HG03135 (cell line): ENCODE results near the gene PAPLN.
A peak's percentile ranks its signal among the peaks of the same experiment; 100 is the strongest.

ENCODE experiments used
- ATAC-seq: cut with Tn5 transposase; IDR thresholded peaks from one replicate; pipeline ENCODE4 v1.9.1; 2021; ENCODE audit warnings: mild to moderate bottlenecking, moderate library complexity; ENCODE audit not compliant: unreplicated experiment

The PAPLN gene

DNA sequence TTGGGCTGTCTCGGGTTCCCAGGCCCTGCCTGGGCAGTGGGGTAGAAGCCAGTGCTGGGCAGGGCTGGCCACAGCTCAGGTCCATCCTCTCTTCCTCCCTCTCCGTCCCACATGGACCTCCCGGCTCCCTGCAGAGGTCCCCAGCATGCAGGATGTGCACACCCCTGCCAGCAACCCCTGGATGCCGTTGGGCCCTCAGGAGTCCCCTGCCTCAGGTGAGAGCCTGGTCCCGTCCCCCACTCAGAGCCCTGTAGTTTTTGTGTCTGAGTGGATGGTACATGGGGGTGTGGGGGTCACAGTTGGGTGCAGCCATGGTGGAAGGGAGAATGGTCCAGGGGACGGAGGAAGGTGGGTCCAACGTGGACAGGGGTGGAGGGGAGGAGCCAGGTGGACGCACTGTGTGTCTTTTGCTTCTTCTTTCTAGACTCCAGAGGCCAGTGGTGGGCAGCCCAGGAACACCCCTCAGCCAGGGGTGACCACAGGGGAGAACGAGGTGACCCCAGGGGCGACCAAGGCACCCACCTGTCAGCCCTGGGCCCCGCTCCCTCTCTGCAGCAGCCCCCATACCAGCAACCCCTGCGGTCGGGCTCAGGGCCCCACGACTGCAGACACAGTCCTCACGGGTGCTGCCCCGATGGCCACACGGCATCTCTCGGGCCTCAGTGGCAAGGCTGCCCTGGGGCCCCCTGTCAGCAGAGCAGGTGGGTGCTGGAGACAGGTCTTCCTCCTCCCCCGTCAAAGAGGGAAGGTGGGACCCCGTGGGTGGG, 21.7 kb downstream of the PAPLN start:
- no peak for ATAC-seq

DNA sequence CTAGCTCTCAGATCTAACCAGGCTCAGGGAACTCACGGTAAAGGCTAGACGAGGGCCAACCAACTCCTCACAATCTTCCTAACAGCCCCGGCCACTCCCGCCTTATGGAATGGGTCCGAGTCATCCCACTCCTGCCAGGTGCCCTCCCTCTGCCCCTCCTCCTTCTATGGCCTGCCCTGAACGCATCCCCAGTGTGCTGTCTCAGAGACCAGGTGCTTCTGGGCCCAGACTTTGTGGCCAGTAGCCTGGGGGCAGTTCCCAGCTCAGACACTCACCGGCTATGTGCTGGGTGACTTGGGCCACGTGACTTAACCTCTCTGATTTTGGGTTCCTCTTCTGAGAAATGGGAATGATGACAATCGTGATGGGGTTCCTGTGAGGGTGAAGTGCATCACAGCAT, 22.5 kb downstream of the PAPLN start:
- ATAC-seq = no peak

DNA sequence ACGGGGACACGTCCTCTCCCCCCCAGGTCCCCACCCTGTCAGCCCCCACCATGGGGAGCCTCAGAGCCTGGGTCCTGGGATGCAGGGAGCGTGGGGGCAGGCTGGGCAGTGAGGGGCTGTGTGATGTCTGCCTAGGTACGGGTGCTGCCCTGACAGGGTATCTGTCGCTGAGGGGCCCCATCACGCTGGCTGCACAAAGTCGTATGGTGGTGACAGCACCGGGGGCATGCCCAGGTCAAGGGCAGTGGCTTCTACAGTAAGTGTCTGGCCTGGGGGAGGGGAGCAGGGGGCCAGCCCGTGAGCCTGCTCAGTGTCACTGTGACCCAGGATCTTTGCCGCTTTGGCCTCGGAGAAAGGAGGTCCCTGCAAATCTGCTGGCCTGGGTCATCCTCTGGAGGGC, 23.3 kb downstream of the PAPLN start:
- no peak for ATAC-seq

DNA sequence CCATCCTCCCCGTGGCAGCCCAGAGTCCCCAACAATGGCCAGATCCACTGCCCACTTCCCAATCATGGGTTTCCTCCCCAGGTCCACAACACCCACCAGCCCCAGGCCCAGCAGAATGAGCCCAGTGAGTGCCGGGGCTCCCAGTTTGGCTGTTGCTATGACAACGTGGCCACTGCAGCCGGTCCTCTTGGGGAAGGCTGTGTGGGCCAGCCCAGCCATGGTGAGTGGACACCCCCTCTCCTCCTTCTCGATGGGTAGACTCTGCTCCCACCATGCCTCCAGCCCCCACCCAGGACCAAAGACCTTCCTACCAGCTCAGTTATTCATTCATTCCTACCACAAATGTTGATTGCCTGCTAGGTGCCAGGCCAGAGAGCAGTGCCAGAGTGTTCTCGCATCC, 23.8 kb downstream of the PAPLN start:
- no peak for ATAC-seq

DNA sequence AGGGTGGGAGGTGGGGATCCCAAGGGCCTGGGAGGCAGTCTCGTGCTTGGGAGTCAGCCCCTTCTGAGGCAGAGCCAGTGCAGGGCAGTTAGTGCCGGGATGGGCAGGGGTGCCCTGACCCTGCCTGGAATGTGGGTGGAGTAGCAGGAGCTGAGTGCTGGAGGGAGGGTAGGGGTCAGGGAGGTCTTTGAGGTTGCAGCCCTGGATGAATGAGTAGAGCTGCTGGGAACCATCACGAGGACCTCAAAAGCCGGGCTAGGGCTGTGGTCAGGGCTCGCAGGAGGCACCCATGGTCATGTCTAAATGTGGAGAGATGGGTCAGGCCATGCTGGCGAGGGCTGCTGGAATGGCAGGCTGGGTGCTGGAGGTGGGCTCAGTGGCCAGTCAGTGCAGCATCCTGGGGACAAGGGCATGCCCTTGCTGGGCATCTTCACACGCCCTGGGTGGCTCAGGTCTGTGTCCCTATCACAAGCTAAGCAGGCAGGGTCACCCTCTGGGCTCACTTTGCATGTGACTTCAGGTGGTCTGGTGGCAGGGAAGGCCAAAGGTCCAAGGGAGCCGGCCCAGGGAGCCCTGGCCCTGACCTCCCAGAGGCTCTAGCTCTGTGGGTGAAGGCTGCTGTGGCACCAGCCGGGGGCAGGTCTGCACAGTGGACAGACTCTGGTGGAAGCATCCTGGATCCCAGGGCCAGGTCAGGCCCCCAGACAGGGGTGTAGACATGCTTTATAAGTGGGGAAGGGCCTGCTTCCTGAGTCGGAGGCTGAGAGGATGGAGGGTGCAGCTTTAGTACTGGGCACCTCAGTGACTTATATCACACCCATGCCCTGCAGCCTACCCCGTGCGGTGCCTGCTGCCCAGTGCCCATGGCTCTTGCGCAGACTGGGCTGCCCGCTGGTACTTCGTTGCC, 24.5 kb downstream of the PAPLN start:
- no peak for ATAC-seq

DNA sequence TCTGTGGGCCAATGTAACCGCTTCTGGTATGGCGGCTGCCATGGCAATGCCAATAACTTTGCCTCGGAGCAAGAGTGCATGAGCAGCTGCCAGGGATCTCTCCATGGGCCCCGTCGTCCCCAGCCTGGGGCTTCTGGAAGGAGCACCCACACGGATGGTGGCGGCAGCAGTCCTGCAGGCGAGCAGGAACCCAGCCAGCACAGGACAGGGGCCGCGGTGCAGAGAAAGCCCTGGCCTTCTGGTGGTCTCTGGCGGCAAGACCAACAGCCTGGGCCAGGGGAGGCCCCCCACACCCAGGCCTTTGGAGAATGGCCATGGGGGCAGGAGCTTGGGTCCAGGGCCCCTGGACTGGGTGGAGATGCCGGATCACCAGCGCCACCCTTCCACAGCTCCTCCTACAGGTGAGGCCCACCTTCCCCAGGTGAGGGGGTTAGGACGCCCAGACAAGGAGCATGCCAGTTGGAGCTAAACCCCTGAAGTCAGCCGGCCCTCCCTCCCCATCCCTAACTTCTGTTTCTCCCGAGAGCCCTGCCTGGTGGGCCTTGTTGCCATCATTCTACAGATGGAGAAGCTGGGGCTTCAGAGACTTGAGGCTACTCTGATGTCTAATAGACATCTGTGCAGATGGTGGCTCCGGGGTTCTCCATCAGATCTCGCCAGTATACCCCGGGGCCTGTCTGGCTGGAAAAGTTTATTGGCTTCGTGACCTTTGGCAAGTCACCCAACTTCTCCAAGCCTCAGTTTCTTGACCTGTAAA, 25.3 kb downstream of the PAPLN start:
- ATAC-seq = no peak

DNA sequence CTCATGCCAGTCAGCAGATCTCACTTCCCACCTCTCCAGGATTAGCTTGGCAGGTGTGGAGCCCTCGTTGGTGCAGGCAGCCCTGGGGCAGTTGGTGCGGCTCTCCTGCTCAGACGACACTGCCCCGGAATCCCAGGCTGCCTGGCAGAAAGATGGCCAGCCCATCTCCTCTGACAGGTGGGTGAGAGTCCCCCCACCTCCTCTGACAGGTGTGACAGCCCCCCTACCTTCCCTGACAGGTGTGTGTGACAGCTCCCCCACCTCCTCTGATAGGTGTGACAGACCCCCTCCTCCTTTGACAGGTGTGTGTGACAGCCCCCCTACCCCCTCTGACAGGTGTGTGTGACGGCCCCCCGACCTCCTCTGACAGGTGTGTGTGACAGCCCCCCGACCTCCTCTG, 26.3 kb downstream of the PAPLN start:
- no peak for ATAC-seq

DNA sequence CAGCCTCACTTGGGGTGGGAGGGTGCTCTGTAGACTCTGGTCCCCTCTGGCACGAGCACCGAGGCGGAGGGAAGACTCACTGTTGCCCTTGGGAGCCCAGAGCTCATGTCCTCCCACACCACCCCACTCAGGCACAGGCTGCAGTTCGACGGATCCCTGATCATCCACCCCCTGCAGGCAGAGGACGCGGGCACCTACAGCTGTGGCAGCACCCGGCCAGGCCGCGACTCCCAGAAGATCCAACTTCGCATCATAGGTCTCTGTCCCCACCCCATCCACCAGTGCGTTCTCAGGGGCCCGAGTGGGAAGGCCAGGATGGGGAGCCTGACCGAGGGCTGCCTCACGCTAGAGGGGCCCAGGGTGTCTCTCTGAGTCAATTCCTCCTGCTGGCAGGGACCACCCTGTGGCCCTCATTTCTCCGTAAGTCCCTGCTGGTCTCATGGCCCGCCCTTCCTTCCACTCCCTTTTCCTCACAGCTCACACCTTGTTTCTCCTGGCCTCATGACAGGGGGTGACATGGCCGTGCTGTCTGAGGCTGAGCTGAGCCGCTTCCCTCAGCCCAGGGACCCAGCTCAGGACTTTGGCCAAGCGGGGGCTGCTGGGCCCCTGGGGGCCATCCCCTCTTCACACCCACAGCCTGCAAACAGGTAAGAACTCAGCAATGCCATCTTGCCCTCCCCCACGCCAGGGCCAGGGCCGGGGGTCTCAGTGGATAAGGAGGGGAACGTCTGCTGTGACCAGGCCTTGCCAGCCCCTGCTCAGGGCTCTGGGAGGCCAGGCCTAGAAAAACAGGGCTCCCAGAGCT, 27.0 kb downstream of the PAPLN start:
- ATAC-seq = no peak

DNA sequence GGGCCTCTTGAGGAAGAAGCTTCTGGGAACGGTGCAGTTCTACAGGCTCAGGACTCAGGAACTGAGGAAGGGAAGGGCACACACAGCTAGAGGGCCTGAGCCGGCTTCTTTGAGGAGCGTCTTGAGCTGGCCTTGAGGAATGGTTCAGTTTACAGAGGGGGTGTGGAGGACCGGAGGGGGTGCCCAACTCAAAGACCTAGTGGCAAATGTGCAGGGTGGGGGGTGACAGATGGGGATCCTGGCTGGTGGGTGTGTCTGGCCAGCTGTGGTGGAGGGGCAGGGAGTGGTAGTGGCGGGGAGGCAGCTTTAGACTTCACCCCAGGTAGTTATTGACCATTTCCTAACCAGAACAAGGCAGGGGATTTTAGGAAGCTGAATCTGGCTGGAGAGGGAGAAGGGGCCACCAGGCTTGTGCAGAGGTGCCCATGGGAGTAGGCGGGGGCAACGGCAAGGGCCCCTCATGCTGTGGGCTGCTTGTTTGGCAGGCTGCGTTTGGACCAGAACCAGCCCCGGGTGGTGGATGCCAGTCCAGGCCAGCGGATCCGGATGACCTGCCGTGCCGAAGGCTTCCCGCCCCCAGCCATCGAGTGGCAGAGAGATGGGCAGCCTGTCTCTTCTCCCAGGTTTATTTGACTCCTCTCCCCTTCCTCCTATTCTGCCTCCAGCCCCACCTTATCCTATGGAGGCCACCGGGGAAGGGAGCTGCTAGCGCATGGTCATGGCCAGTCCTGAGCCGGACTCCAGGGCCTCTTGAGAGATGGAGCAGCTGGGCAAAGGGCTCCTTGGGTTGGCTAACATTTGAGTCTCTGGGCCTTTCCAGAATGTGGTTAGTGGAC, 27.8 kb downstream of the PAPLN start:
- no peak for ATAC-seq

DNA sequence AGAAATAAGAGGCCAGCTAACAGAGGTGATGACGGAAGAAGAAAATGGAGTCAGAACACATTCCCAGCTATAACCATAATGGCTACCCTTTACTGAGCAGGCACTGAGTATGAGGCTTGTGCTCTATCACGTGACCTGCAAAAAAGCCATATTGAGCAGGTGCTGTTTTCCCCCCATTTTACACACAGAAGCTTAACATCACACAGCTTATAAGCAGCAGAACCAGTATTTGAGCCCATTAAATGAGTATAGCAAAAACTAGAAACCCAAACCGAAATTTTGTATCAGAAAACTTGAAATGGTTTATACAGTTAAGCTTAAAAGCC, 28.4 kb downstream of the PAPLN start:
- no peak for ATAC-seq

DNA sequence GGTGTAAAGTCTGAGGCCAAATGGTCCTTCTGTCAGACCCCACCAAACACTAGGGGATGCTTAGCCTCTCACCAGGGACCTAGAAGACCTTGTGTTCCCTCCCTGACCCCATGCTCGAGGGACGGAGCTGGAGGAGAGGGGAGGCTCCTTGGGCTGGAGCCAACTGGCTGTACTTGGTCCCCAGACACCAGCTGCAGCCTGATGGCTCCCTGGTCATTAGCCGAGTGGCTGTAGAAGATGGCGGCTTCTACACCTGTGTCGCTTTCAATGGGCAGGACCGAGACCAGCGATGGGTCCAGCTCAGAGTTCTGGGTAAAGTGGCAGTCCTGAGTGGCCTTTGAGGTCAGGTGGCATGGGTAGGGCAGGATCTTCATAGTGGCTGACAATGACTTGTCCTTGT, 29.0 kb downstream of the PAPLN start:
- no peak for ATAC-seq

DNA sequence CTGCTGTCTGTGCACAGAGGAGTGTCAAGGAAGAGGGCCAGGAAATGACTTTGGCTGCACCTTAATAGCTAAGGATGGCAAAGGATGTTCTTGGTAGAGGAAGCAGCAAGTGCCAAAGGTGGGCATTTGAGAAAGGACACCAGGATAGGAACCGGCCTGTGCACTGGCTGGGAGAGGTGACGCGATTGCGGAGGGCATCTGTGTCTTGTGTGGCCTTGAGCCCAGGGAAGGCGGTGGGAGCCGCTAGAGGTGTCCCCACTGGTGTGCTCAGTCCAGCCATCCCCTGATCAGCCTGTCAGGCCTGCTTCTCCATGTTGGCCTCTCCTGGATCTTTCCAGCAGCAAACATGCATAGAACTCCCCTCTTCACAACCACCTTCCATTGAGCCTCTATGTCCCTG, 30.2 kb downstream of the PAPLN start:
- no peak for ATAC-seq

DNA sequence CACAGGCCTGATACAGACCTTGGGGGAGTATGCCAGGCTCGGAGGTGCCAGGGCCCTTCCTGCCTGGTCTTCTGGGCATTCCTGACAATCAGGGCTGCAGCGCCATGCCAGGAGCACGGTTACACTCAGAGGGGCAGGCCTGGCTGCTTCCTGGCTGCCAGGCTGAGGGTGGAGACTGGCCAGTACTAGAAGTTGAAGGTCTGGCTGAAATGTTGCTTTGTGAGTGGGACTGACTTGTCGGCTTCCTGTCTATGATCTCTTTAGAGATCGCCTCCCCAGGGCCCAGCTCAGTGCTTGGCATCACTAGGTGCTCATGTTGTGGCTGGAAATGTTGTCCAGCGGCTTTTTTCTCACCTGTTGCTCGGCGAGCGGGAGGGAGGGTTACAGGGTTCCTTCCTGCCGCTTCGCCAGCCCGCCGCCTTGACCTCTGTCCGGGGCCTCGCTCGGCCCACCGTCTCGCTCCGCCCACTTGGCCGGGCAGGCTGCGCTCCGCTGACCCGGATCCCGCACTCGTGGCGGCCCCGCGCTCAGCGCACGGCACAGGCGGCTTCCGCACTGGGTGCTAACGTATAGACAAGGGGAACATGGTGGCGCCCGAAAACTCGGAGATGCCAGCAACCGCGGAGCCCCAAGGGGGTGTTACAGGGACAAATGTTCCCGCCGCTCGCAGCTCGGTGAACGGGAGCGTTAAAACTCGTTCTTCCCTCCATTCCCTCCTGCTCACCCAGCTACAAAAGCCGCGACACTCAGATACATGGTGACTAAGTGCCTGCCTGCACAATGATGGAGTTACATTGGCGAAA, 32.6 kb downstream of the PAPLN start:
- peak; percentile 67 for ATAC-seq

DNA sequence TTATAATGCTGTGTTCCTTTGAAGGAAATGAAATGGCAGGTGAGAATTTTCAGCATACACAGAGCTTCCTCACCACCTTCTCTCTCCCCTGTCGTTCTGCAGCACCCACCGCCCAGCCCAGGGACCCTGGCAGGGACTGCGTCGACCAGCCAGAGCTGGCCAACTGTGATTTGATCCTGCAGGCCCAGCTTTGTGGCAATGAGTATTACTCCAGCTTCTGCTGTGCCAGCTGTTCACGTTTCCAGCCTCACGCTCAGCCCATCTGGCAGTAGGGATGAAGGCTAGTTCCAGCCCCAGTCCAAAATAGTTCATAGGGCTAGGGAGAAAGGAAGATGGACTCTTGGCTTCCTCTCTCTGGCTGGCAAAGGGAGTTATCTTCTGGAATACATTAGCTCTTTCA, 35.1 kb downstream of the PAPLN start:
- no peak for ATAC-seq

DNA sequence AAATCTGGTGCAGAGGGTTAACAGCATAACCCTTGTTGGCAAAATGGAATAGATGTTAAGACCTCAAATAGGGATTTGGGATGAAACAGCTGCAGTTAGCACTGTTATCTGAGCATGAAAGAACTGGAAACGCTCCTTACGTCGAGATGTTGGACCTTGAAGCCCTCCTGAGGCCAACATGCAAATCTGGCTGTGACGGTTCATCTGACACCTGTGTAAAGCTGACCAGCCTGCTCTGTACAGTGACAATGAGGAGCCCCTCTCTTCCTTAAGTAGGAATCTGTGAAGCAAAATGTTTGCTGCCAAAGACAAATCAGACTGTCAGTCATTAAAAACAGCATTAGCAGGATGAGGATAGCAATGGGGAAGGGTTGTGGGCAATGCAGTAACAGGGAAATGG, 36.5 kb downstream of the PAPLN start:
- no peak for ATAC-seq

DNA sequence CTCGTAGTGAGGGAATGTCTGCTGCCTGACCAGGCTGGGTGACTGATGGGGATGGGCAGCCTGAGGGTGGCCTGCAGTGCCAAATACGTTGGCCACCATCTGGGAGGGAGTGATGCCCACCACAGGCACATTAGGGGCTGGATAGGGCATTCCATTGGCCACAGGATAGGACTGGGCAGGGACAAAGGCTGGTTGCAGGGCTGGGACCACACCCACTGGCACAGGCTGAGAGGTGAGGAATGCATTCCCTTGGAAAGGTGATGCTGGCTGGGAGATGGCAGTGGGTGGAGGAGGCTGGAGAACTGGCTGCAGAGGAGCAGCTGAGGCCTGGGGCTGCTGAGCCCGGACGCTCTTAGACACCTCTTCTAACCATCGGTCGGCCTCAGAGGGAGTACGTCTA, 39.5 kb downstream of the PAPLN start:
- ATAC-seq = no peak

DNA sequence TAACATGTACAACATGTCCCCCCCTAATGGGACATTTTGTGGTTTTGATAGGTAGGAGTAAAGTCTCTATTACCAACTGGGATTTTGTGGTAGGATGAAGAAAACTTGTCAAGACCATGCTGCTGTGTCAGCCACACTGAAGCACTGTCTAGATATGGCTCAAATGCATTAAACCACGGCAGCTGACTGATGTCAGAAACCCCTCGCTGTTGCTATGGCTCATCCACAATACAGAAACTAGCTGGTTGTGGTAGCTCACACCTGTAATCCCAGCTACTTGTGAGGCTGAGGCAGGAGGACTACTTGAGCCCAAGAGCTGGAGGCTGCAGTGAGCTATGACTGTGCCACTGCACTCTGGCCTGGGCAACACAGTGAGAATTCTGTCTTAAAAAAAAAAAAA, 40.1 kb downstream of the PAPLN start:
- no peak for ATAC-seq

DNA sequence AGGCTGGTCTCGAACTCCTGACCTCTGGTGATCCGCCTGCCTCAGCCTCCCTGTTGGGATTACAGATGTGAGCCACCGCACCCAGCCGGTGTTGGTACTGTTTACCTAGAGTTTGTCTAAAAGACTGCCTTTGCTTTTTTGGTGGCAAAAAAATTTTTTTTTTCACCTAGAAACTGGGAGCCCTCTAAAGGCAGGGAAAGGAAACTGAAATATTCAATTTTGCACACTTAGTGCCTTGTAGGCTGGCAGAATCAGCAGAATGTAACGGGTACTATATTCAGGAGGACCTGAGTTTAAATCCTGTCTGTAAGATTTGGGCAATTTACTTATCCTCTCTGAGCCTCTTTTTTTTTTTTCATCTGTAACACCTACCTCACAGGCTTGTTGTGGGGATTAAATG, 43.6 kb downstream of the PAPLN start:
- no peak for ATAC-seq
